SK-N-SH (cell line): ENCODE results near the gene TWNK. TPM values are rescaled to one million over a fixed set of nuclear protein-coding genes. Genes with fewer than 3 reads are reported as not detected.

Experiments
- CTCF ChIA-PET: fragments of 300-600, 350-600 bp; formaldehyde crosslinking; extraction: SDS; loops from one replicate; lab custom pipeline; 2021; lab: Yijun Ruan, JAX
- POLR2A ChIA-PET: fragments of 350-600 bp; sonication (Branson Sonifier 250); formaldehyde crosslinking; extraction: SDS; loops from one replicate; lab custom pipeline; 2020; ENCODE audit warnings: antibody characterized with exemption, inconsistent platforms; lab: Yijun Ruan, JAX
- DNase-seq: peaks from one replicate; pipeline ENCODE4 v3.0.0; 2012
- H2AFZ ChIP-seq: fragments of 200-600 bp; sonication (generic); 2 replicates; pipeline ENCODE4 v1.8.1; 2016; ENCODE audit warnings: antibody characterized with exemption, mild to moderate bottlenecking, low read depth
- H3F3A ChIP-seq: fragments of 200-600 bp; sonication (generic); replicated peaks from 2 replicates; pipeline ENCODE3; 2016; ENCODE audit warnings: antibody characterized with exemption, mild to moderate bottlenecking; ENCODE audit not compliant: insufficient read depth
- H3K27ac ChIP-seq, 2 experiments: fragments of 200-500 bp in 1 of 2; fragments of 200-600 bp in 1 of 2; sonication (Bioruptor generic) in 1 of 2; sonication (generic), shearing (Covaris generic) in 1 of 2; 2 replicates each; pipeline versions ENCODE4 v1.5.1 to v1.6.1; 2014 to 2016; ENCODE audit warnings: low read depth in 2 of 2, inconsistent platforms in 1 of 2, low read length in 1 of 2, mild to moderate bottlenecking in 1 of 2, mixed read lengths in 1 of 2
- H3K27me3 ChIP-seq: fragments of 200-600 bp; sonication (generic), shearing (Covaris generic); 2 replicates; pipeline ENCODE4 v1.6.1; 2016; ENCODE audit warnings: mixed run types; ENCODE audit not compliant: insufficient read depth
- H3K36me3 ChIP-seq, 2 experiments: fragments of 200-500 bp in 1 of 2; fragments of 200-600 bp in 1 of 2; sonication (Bioruptor generic) in 1 of 2; sonication (generic) in 1 of 2; replicated peaks in 1 of 2; 2 replicates each; pipeline versions ENCODE3 to v1.5.1; 2014 to 2016; ENCODE audit warnings: low read length in 1 of 2, mild to moderate bottlenecking in 1 of 2; ENCODE audit not compliant: insufficient read depth in 2 of 2, control insufficient read depth in 1 of 2
- H3K4me1 ChIP-seq, 2 experiments: fragments of 200-500 bp in 1 of 2; fragments of 200-600 bp in 1 of 2; sonication (Bioruptor generic) in 1 of 2; sonication (generic), shearing (Covaris generic) in 1 of 2; 2 replicates each; pipeline versions ENCODE4 v1.5.1 to v1.6.1; 2014 to 2016; ENCODE audit warnings: low read depth in 1 of 2, low read length in 1 of 2, mixed run types in 1 of 2; ENCODE audit not compliant: insufficient read depth in 2 of 2, control insufficient read depth in 1 of 2
- H3K4me2 ChIP-seq: fragments of 200-600 bp; sonication (generic), shearing (Covaris generic); 2 replicates; pipeline ENCODE4 v1.6.1; 2017; ENCODE audit warnings: mixed run types
- H3K4me3 ChIP-seq, 2 experiments: fragments of 200-500 bp in 1 of 2; fragments of 200-600 bp in 1 of 2; sonication (Bioruptor generic) in 1 of 2; sonication (generic), shearing (Covaris generic) in 1 of 2; 2 replicates each; pipeline versions ENCODE4 v1.5.1 to v1.8.1; 2014 to 2016; ENCODE audit warnings: low read depth in 2 of 2, inconsistent platforms in 1 of 2, low read length in 1 of 2, mild to moderate bottlenecking in 1 of 2, mixed read lengths in 1 of 2, moderate library complexity in 1 of 2
- H3K79me2 ChIP-seq: fragments of 200-600 bp; sonication (generic); 2 replicates; pipeline ENCODE4 v1.8.1; 2017; ENCODE audit warnings: mild to moderate bottlenecking; ENCODE audit not compliant: insufficient read depth
- H3K9ac ChIP-seq: fragments of 200-600 bp; sonication (generic); 2 replicates; pipeline ENCODE4 v1.6.1; 2017; ENCODE audit warnings: mixed run types
- H3K9me2 ChIP-seq: fragments of 200-600 bp; sonication (generic); 2 replicates; pipeline ENCODE4 v1.6.1; 2017; ENCODE audit warnings: mixed run types
- H3K9me3 ChIP-seq: fragments of 200-600 bp; sonication (generic); 2 replicates; pipeline ENCODE4 v1.6.1; 2017; ENCODE audit warnings: mixed run types, mild to moderate bottlenecking, moderate library complexity
- H4K20me1 ChIP-seq: fragments of 200-600 bp; sonication (generic); 2 replicates; pipeline ENCODE4 v1.6.1; 2017; ENCODE audit warnings: mild to moderate bottlenecking, mixed run types; ENCODE audit not compliant: insufficient read depth
- CTCF ChIP-seq: fragments of 200-600 bp; sonication (generic); IDR thresholded peaks from 2 replicates; pipeline ENCODE4 v1.6.1; 2017; ENCODE audit warnings: antibody characterized with exemption, mild to moderate bottlenecking, moderate library complexity
- ELF1 ChIP-seq: IDR thresholded peaks from 2 replicates; pipeline ENCODE4 v1.4.0; 2012
- FOXJ3 ChIP-seq: sonication (generic); formaldehyde crosslinking; IDR thresholded peaks from 2 replicates; pipeline ENCODE4 v1.5.1; 2020; ENCODE audit warnings: mild to moderate bottlenecking, missing genetic modification reagents
- FOXM1 ChIP-seq: IDR thresholded peaks from 2 replicates; pipeline ENCODE4 v1.4.0; 2012; ENCODE audit warnings: low read depth, mild to moderate bottlenecking
- GABPA ChIP-seq: IDR thresholded peaks from 2 replicates; pipeline ENCODE4 v1.4.0; 2012; ENCODE audit warnings: low read depth, mild to moderate bottlenecking
- JUND ChIP-seq: IDR thresholded peaks from 2 replicates; pipeline ENCODE4 v1.4.0; 2012
- MAX ChIP-seq: IDR thresholded peaks from 2 replicates; pipeline ENCODE4 v1.4.0; 2012; ENCODE audit warnings: low read depth
- MXI1 ChIP-seq: IDR thresholded peaks from 2 replicates; pipeline ENCODE4 v1.6.1; 2012; ENCODE audit warnings: mild to moderate bottlenecking, low read depth, low read length, improper control_type of control experiment
- NFIC ChIP-seq: IDR thresholded peaks from 2 replicates; pipeline ENCODE4 v1.4.0; 2012; ENCODE audit warnings: borderline replicate concordance
- NRF1 ChIP-seq: IDR thresholded peaks from 2 replicates; pipeline ENCODE4 v1.6.1; 2012; ENCODE audit warnings: low read depth, mild to moderate bottlenecking, low read length
- POLR2AphosphoS5 ChIP-seq: IDR thresholded peaks from 2 replicates; pipeline ENCODE4 v1.6.1; 2012; ENCODE audit warnings: low read depth, low read length
- RAD21 ChIP-seq: IDR thresholded peaks from 2 replicates; pipeline ENCODE4 v1.6.1; 2012; ENCODE audit warnings: mild to moderate bottlenecking, low read length
- RCOR1 ChIP-seq: fragments of 150-350 bp; IDR thresholded peaks from 2 replicates; pipeline ENCODE4 v1.6.1; 2017; ENCODE audit warnings: antibody characterized with exemption, low read length
- REST ChIP-seq: IDR thresholded peaks from 2 replicates; pipeline ENCODE4 v1.6.1; 2012; ENCODE audit warnings: mild to moderate bottlenecking, low read depth, low read length, moderate library complexity
- RXRA ChIP-seq: IDR thresholded peaks from 2 replicates; pipeline ENCODE4 v1.4.0; 2012; ENCODE audit warnings: low read depth, mild to moderate bottlenecking, borderline replicate concordance
- SIN3A ChIP-seq: IDR thresholded peaks from 2 replicates; pipeline ENCODE4 v1.6.1; 2012; ENCODE audit warnings: low read depth, mild to moderate bottlenecking, low read length, moderate library complexity, borderline replicate concordance
- TAF1 ChIP-seq: IDR thresholded peaks from 2 replicates; pipeline ENCODE4 v1.6.1; 2012; ENCODE audit warnings: low read depth, mild to moderate bottlenecking, low read length, moderate library complexity, borderline replicate concordance
- TCF12 ChIP-seq: IDR thresholded peaks from 2 replicates; pipeline ENCODE4 v1.4.0; 2012
- TEAD4 ChIP-seq: IDR thresholded peaks from 2 replicates; pipeline ENCODE4 v1.4.0; 2012; ENCODE audit warnings: mild to moderate bottlenecking, borderline replicate concordance; ENCODE audit not compliant: insufficient read depth
- USF1 ChIP-seq: IDR thresholded peaks from 2 replicates; pipeline ENCODE4 v1.4.0; 2012; ENCODE audit warnings: low read depth, borderline replicate concordance
- WGBS: methylation state at CpG from one replicate; pipeline ENCODE4 v1.1.6; 2017; ENCODE audit warnings: low lambda C conversion rate; 5-methylcytosine and 5-hydroxymethylcytosine counted together
- polyA plus RNA-seq, 3 experiments: library from polyadenylated mRNA; depleted of rRNA; stranded (reverse); fragments of >200 nt; gene quantifications; 2 replicates each; pipeline ENCODE4 v1.2.3, GENCODE V29; 2012

The TWNK gene
- polyA plus RNA-seq, 1 of the 3 experiments (the other 2 are of a cell fraction): 16.4 TPM

GRCh38 chr10:101042118-101042517 lies 54.8 kb downstream of the TWNK start:
- H3K27ac ChIP-seq: peak overlapping the region; percentile 91 to 97
- no peak for TF ChIP-seq NRF1
- TF ChIP-seq RCOR1: no peak
- TF ChIP-seq NFIC: no peak
- TF ChIP-seq TEAD4: no peak
- no peak for TF ChIP-seq USF1
- no peak for TF ChIP-seq SIN3A
- no peak for TF ChIP-seq POLR2AphosphoS5
- no peak for TF ChIP-seq TAF1
- TF ChIP-seq FOXJ3 (CRISPR knock-in tag): no peak
- CTCF ChIA-PET: interaction anchor here (0.8 to 9.5 kb wide), 20 partner anchors 7 to 100 kb away, joined by 3 to 98 read pairs (median 7); partner anchors contain the start of genes KAZALD1, PDZD7 and SFXN3
- H3K4me2 ChIP-seq: peak overlapping the region; percentile 92
- peaks cover 17 to 27% of the 10 kb centered on the region in 2 experiments for H3K36me3 ChIP-seq
- WGBS: 71% methylated on average over 3 of the region's 4 CpGs
- H2AFZ ChIP-seq: no peak overlapping the region
- no peaks in the 10 kb centered on the region for H3K27me3 ChIP-seq
- H3K9me3 ChIP-seq: no peaks in the 10 kb centered on the region
- peaks cover 45% of the 10 kb centered on the region for H3F3A ChIP-seq
- peaks cover 7% of the 10 kb centered on the region for H3K79me2 ChIP-seq
- H3K9ac ChIP-seq: peak overlapping the region; percentile 87
- peak overlapping the region; percentile 53 to 68 for H3K4me3 ChIP-seq
- no peak for DNase-seq
- H3K9me2 ChIP-seq: no peaks in the 10 kb centered on the region
- POLR2A ChIA-PET: interaction anchor here (0.8 to 2.1 kb wide), 9 partner anchors 9 to 100 kb away, joined by 3 to 16 read pairs (median 6); partner anchors contain the start of genes PDZD7 and SFXN3
- peaks cover 10 to 18% of the 10 kb centered on the region in 2 experiments for H3K4me1 ChIP-seq
- H4K20me1 ChIP-seq: no peaks in the 10 kb centered on the region

- WGBS: 8% methylated on average over 32 of the region's 40 CpGs
- Histone ChIP-seq H3K4me2 (peak overlapping the region; percentile 92), H3K27ac (peak overlapping the region; percentile 91 to 97), H3K36me3 (peaks cover 10 to 20% of the 10 kb centered on the region in 2 experiments), H3K9me3 (no peaks in the 10 kb centered on the region), H3K9ac (peak overlapping the region; percentile 87), H3K27me3 (no peaks in the 10 kb centered on the region), H3F3A (peaks cover 45% of the 10 kb centered on the region), H3K9me2 (no peaks in the 10 kb centered on the region), H3K79me2 (peaks cover 6% of the 10 kb centered on the region; the same call in 1 of the 2 replicates), H2AFZ (peak overlapping the region; percentile 91), H4K20me1 (no peaks in the 10 kb centered on the region), H3K4me1 (peaks cover 10 to 18% of the 10 kb centered on the region in 2 experiments), H3K4me3 (peak overlapping the region; percentile 53 to 68)
- POLR2A ChIA-PET: interaction anchor here (0.5 to 2.1 kb wide), 17 partner anchors 9 to 773 kb away, joined by 3 to 16 read pairs (median 4); partner anchors contain the start of genes PDZD7 and SFXN3
- peak; percentile 91 for DNase-seq
- CTCF ChIA-PET: interaction anchor here (0.8 to 9.5 kb wide), 17 partner anchors 8 to 99 kb away, joined by 3 to 98 read pairs (median 9); partner anchors contain the start of genes KAZALD1, PDZD7 and SFXN3
- TF ChIP-seq FOXM1: no peak
- no peak for TF ChIP-seq TCF12
- no peak for TF ChIP-seq REST
- TF ChIP-seq NFIC: no peak
- TF ChIP-seq GABPA: peak; percentile 69
- no peak; the same call in 1 of the 2 replicates for TF ChIP-seq JUND
- TF ChIP-seq RCOR1: no peak
- no peak for TF ChIP-seq NRF1
- TF ChIP-seq POLR2AphosphoS5: peak; percentile 93
- no peak for TF ChIP-seq CTCF
- peak; percentile 66; the same call in 1 of the 2 replicates for TF ChIP-seq MAX
- TF ChIP-seq MXI1: 0 out of 2 replicates have a peak, but pooled peaks have one; percentile 52
- no peak for TF ChIP-seq RXRA
- TF ChIP-seq ELF1: peak; percentile 82
- TF ChIP-seq RAD21: no peak
These were observed 55.5 kb downstream of the TWNK start for GRCh38 chr10:101042667-101043362.
